Activated B cell treated with CpG ODN at 0.5 μM for 24 hours (primary cell): ENCODE data around the gene RTTN. TPM values are rescaled to one million over a fixed set of nuclear protein-coding genes. Genes with fewer than 3 reads are reported as not detected.

Source experiments
- ATAC-seq: fragments of 200-7000 bp; cut with Tn5 transposase; one replicate; pipeline ENCODE4 v1.10.0; 2021; ENCODE audit warnings: low read depth, mild to moderate bottlenecking, moderate library complexity
- CTCF ChIA-PET: fragments of 350-600 bp; sonication (Branson Sonifier 250); formaldehyde crosslinking; loops from one replicate; lab custom pipeline; 2021; ENCODE audit warnings: antibody characterized with exemption; lab: Charles Lee
- POLR2A ChIA-PET: fragments of 350-600 bp; sonication (Branson Sonifier 250); formaldehyde crosslinking; loops from one replicate; lab custom pipeline; 2021; ENCODE audit warnings: antibody characterized with exemption; lab: Charles Lee
- DNase-seq: peaks from one replicate; pipeline ENCODE4 v3.0.0; 2022
- H3K27ac Mint-ChIP-seq: one replicate; pipeline ENCODE4 v1.8.0; 2020; ENCODE audit warnings: mixed read lengths
- H3K27me3 Mint-ChIP-seq: one replicate; pipeline ENCODE4 v1.8.0; 2021; ENCODE audit warnings: mixed read lengths
- H3K36me3 Mint-ChIP-seq: one replicate; pipeline ENCODE4 v1.8.0; 2021; ENCODE audit warnings: low read depth, mixed read lengths
- H3K4me1 Mint-ChIP-seq: one replicate; pipeline ENCODE4 v1.8.0; 2021; ENCODE audit warnings: mixed read lengths
- H3K4me3 Mint-ChIP-seq: one replicate; pipeline ENCODE4 v1.8.0; 2020; ENCODE audit warnings: mild to moderate bottlenecking, mixed read lengths
- H3K9me3 Mint-ChIP-seq: one replicate; pipeline ENCODE4 v1.8.0; 2020; ENCODE audit warnings: mixed read lengths
- CTCF ChIP-seq: fragments of 200-600 bp; IDR thresholded peaks from one replicate; pipeline ENCODE4 v1.8.0; 2022; ENCODE audit warnings: antibody characterized with exemption, mild to moderate bottlenecking
- intact Hi-C: fragments of 100-400 bp; cut with micrococcal nuclease; formaldehyde crosslinking; loops from one replicate; pipeline ENCODE4 v1.15.1; 2024
- total RNA-seq: library from RNA; stranded (reverse); gene quantifications from 2 replicates; pipeline ENCODE4 v1.2.3, GENCODE V29; 2022

The RTTN gene
- total RNA-seq, 1 donor from 2014 or later, result 25.9 TPM

- Mint-ChIP-seq H3K9me3 (peaks cover 2% of the 10 kb centered on the region), H3K27ac (peak overlapping the region; percentile 20), H3K36me3 (no peaks in the 10 kb centered on the region), H3K27me3 (no peaks in the 10 kb centered on the region), H3K4me3 (no peak overlapping the region), H3K4me1 (peaks cover 16% of the 10 kb centered on the region)
- intact Hi-C loops, result loop anchor here (5.0 kb wide), 3 partner anchors 47 to 252 kb away; partner anchors contain the start of gene RTTN
- TF ChIP-seq CTCF, result no peak
- no peak for DNase-seq
- CTCF ChIA-PET, result no interaction called here
- POLR2A ChIA-PET, result no interaction called here
- ATAC-seq, result no peak
Observed at GRCh38 chr18:69954719-69955480, 250.6 kb downstream of the RTTN start.

- Mint-ChIP-seq H3K4me3 (no peak overlapping the region), H3K9me3 (peaks cover 2% of the 10 kb centered on the region), H3K4me1 (peaks cover 5% of the 10 kb centered on the region), H3K27ac (no peak overlapping the region), H3K27me3 (no peaks in the 10 kb centered on the region), H3K36me3 (no peaks in the 10 kb centered on the region)
- TF ChIP-seq CTCF, result no peak
- no peak for DNase-seq
- ChIA-PET POLR2A (no interaction called here), CTCF (no interaction called here)
- intact Hi-C loops, result no loop called here
- no peak for ATAC-seq
Observed at GRCh38 chr18:69953191-69953590, 252.3 kb downstream of the RTTN start.

Other genes starting within 250 kb of the RTTN start
- gene SOCS6, start 83.4 kb upstream of the RTTN start, total RNA-seq, result 1.1 and 1.6 TPM in 2 replicates